Measurements from ENCODE around the gene OR52I2.

OR52I2 gene

GRCh38 chr11:4607781-4608666 lies 26.5 kb downstream of the OR52I2 start, which contains the start of gene TRIM68:
Gene TRIM68, minus strand, starts transcription at chr11:4608231. Its CDS starts 2,727 bp downstream, at chr11:4605504.
- peak; percentile 90 for DNase-seq (ENCODE audit: low read depth)

GRCh38 chr11:4610258-4610935 lies 28.9 kb downstream of the OR52I2 start:
- no peak for DNase-seq (ENCODE audit: low read depth)

- no peak for DNase-seq (ENCODE audit: low read depth)
Measured at GRCh38 chr11:4611986-4612385, 30.4 kb downstream of the OR52I2 start.

- DNase-seq (ENCODE audit: low read depth) = no peak
Measured at GRCh38 chr11:4615856-4616444, 34.4 kb downstream of the OR52I2 start.

GRCh38 chr11:4619514-4619913 lies 38.0 kb downstream of the OR52I2 start:
- DNase-seq (ENCODE audit: low read depth) = no peak

- DNase-seq (ENCODE audit: low read depth) = no peak
Measured at GRCh38 chr11:4626207-4627099, 44.9 kb downstream of the OR52I2 start.

GRCh38 chr11:4636136-4636535 lies 54.6 kb downstream of the OR52I2 start:
- DNase-seq (ENCODE audit: low read depth) = no peak

GRCh38 chr11:4636962-4637661 lies 55.6 kb downstream of the OR52I2 start, which contains the start of gene OR51D1:
Gene OR51D1, plus strand, starts transcription at chr11:4637477. Its CDS starts 2,314 bp downstream, at chr11:4639791.
- DNase-seq (ENCODE audit: low read depth) = peak; percentile 44

GRCh38 chr11:4637662-4638047 lies 56.1 kb downstream of the OR52I2 start:
- no peak for DNase-seq (ENCODE audit: low read depth)

GRCh38 chr11:4639931-4640330 lies 58.4 kb downstream of the OR52I2 start:
- DNase-seq (ENCODE audit: low read depth) = no peak

- DNase-seq (ENCODE audit: low read depth) = no peak
Measured at GRCh38 chr11:4641501-4641900, 60.0 kb downstream of the OR52I2 start.

GRCh38 chr11:4642043-4642442 lies 60.5 kb downstream of the OR52I2 start:
- no peak for DNase-seq (ENCODE audit: low read depth)
